HK-2 (cell line): ENCODE data around the gene ATP8A2.
"Not testable (repeated sequence)": the region's sequence is repeated elsewhere in the genome, so short reads cannot be mapped to it uniquely, and the experiment has no call there.

ENCODE experiments used
- DNase-seq: peaks from one replicate; pipeline ENCODE4 v3.0.0-alpha.2; 2018; ENCODE audit not compliant: unreplicated experiment

ATP8A2 gene

DNA sequence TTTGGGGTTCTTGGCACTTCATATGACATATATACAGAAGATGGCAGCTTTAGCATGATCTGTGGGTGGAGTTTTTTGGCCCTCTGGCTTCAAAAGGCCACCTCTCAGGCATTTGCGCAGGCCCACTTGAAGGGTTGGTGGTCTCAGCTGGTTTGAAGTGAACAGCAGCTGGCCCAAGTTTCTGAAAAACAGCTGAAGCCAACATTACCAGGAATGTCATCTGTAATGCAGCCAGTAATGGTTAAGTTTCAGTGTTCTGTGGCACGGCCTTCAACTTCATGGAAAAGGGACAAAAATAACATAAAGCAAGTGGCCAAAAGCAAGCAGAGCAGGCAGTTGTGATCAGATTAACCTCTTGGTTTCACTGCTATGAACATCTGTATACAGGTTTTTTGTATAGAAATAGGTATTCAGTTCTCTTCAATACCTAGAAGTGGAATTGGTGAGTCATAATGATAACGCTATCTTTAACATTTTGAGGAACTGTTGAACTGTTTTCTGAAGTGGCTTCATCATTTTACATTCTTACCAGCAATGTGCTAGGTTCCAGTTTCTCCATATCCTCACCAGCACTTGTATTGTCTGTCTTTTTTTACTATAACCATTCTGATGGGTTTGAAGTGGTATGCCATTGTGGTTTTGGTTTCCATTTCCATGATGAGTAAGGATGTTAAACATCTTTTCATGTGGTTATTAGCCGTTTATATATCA lies 434.6 kb downstream of the ATP8A2 start:
- no peak for DNase-seq

DNA sequence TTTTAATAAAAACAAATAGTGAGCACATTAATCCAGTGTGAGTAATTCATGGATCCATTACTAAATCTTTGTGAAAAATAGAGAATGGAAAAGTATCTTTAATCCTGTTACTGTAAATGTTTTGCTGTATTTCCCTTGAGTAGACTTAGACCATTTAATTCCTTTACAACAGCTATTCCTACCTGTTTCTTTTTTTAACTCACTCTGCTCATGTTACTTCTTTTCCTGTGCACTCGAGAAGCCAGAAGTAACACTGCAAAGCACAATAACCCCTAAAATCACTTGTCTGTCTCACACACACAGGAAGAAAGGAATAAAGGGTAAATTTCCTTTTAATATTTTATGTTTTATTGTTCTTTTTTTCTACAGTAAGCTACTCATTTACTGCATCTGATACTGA lies 435.8 kb downstream of the ATP8A2 start:
- DNase-seq, result no peak

DNA sequence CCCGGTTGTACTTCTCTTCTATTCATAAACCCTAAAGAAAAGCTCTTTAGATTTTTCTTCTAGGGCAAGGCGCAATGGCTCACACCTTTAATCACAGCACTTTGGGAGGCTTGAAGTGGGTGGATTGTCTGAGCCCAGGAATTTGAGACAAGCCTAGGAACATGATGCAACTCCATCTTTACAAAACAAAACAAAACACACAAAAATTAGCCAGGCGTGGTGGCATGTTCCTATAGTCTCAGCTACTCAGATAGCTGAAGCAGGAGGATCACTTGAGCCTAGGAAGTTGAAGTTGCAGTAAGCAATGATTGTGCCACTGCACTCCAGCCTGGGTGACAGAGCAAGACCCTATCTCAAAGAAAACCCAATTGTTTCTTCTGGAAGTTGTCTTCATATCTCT lies 439.7 kb downstream of the ATP8A2 start:
- DNase-seq, result no peak

DNA sequence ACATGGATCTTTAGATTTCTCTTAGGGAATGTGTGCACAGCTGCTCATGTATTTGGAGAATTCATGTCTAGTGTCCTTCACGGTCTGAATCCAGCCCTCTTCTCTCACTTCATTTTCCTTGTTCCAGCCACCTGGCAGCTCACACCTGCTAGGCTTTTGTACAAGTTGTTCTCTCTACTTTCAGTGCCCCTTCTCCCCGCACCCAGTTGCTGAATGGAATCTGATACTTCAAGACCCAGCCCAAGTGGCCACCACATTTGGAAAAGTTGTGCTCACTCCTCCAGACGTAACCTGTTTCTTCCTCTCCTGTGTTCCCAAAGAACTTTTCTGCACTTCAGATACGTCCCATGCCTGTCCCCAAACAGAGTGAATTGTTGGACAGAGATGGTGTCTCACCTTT lies 444.5 kb downstream of the ATP8A2 start:
- DNase-seq, result no peak

DNA sequence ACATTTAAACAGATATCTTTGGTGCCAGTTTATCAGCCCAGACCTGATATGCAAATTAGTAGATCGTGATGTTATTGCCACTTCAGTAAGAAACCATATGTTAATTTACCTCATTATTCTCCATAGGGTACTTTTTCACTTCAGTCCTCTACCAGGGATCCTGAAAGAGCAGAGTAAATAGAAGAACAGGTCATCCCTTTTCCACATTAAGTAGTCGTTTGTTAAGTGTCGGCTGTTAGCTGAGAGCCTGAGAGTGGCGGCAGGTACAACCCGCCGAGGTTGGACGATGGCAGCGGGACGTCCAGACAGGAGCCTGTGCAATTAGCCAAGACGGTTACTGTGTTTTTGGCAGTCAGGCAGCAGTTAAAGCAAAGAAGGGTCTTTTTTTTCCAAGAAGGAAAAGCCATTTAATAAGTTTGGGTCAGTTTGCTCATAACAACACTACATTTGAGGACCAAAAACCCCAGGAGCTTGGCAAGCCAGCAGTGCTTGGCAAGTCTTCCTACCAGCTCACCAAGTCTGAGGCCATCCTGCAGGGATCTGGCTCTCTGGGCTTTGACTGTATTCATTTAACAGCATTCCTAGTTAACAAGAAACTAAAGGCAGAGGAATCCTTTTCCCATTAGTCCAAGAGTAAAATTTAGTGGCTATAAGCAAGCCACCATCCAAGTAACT lies 448.2 kb downstream of the ATP8A2 start:
- no peak for DNase-seq

DNA sequence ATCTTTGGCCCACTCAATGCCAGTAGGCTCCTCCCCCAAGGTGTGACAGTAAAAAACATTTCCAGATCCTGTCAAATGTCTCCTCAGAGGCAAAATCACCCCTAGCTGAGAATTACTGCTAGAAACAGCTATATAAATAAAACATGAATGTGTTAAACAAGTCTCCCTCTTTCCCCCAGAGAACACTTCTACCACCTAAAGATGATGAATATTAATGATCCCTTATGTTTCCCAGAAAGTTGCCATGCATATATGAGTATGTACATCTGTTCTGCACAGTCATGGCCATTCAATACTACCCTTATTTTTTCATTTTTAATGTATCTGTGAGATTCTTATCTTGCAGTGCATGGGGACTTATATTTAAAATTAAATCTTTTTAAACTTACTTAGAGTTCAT lies 450.0 kb downstream of the ATP8A2 start:
- DNase-seq, result no peak

DNA sequence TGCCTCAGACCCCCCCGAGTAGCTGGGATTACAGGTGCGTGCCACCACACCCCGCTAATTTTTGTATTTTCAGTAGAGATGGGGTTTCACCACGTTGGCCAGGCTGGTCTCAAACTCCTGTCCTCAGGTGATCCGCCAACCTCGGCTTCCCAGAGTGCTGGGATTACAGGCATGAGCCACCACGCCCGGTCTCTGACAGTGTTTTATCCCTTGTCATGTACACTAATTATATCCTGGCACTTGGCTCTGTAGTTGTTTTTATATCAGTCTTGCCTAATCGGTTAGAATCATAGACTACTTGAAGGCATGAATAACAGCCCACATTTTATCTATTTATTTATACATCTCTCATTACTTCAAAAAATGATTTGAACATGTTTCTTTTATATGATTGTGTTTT lies 455.4 kb downstream of the ATP8A2 start:
- DNase-seq, result not testable (repeated sequence)

DNA sequence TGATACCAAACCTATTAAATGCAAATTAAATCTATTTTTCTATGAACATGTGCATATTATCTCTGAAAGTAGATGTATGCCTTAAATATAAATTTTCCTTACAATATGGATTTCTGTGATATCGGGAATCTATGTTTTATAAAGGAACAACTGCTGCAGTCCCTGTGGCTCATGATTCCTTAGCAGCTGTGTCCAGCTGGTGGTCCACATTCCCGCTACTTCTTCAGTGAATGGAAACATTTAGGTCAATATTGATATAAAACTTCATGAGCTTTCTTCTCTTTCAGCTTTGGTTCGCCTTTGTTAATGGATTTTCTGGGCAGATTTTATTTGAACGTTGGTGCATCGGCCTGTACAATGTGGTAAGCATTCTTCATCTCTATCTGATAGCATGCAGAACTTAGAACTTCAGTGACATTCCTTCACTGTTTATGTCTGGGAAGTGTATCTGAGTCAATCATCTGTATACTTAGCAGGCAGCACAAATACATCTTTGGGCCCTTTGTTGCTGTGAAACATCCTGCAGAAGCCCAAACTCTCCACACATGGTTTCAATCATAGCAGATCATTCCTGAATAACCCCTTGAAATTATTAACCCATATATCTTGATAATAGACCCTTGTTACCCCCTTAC lies 456.2 kb downstream of the ATP8A2 start:
- DNase-seq, result no peak

DNA sequence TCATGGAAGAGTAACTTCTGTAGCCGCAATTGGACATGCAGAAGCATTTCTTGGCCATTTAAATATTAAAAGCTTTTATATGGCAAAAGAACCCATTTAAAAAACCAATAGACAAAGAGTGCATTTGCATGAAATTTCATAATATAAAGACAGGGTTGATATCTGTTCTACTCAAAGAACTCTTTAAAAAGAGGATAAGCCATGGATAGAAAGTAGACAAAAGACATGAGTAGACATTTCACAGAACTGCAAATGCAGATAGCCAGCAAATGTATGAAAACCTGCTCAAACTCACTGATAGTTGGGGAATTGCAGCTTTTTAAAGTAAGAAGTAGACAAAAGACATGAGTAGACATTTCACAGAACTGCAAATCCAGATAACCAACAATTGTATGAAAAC lies 462.0 kb downstream of the ATP8A2 start:
- DNase-seq, result no peak

DNA sequence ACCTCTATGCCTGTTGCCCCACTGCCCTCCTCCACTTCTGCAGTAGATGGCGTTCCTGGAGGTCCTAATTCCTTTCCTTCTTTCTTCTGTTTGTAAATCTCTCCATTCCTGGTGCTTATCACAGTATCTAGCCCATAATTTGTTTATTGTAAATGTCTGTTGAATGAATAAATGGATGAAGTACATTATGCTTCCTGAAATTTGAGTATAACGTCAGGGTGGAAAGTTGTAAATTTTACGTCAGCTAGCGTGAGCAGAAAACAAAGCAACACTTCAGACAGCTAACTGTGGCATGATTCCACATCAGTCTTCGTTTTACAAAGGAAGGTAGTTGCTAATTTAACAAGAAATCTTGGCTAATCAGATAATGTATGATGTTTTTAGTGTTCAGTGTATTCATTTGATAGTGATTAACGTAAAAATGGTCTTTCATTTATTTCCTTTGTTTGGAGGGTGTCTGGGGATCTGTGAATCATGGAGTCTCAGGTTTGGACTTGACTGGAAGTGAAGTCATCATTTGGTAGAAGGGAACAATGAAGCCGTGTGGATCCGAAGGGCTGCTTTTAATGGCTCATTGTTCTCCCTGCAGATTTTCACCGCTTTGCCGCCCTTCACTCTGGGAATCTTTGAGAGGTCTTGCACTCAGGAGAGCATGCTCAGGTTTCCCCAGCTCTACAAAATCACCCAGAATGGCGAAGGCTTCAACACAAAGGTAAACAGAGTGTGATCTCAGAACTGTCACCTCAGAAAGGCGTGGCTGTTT lies 465.0 kb downstream of the ATP8A2 start:
- no peak for DNase-seq

DNA sequence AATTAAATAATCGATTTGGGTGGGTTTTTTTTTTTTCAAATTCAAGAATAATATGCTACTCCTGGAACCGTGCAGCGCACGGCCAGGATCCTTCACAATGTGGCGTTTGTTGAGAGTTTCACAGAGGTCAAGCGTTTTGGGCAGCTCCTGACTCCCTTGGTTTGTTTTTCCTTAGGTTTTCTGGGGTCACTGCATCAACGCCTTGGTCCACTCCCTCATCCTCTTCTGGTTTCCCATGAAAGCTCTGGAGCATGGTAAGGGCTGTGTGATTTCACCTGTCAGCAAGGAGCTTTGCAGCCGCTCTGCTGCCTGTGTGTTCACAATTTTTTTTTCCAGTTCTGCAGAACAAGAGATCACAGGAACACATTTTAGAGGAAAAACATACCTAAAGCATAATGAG lies 467.6 kb downstream of the ATP8A2 start:
- DNase-seq, result no peak

DNA sequence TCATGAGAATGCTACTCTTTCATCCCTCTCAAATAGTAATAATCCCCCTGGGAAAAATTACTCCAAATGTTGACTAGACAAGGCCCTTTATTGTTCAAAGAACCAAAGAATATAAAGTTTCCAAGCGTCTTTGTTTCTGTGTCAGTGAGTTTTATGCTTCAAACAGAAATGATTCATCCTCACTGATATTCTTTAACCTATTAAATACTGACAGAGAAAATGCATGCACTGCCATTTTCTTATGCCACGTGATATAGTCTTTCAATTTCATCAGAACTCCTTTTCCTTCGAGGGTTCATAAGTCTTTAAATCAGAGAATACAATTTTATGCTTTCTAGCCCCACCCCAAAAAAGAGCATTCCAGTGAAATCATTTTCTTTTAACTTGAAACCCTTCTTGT lies 468.5 kb downstream of the ATP8A2 start:
- no peak for DNase-seq

DNA sequence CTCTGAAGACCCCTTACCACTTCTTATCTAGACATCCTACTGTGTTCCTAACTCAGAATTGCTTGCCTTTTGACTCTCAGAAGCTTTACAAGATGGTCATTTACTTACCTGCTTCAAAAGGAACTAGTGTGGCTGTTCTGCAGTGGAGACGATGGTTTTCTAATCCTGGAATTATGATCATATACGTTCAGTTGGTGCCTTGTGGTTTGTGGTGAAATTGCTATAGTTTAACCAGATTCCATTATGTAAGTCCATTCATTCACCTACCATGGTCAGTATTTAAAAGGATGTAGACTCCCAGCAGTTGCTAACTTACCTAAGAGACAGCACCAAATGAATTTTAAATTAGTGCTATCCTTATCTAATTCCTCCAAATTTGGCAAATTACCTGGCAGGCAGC lies 469.2 kb downstream of the ATP8A2 start:
- no peak for DNase-seq

DNA sequence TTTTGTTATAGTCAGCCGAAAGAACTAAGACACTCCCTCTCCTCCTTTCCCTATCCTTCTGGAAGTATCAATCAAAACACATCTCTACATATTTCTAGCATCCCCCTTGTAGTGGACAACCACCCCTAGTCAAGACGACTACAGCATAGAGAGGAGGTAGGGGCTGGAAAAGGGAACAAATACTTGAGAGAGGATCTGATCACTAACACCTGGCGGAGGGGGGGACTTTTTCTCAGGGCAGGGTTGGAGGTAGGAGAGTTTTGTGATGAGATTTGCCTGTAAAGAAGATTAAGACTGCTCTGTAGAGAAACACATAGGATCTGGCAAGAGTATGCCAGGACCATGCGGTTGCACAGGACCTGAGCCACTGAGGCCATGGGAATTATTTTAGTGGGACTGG lies 471.9 kb downstream of the ATP8A2 start:
- DNase-seq, result no peak

DNA sequence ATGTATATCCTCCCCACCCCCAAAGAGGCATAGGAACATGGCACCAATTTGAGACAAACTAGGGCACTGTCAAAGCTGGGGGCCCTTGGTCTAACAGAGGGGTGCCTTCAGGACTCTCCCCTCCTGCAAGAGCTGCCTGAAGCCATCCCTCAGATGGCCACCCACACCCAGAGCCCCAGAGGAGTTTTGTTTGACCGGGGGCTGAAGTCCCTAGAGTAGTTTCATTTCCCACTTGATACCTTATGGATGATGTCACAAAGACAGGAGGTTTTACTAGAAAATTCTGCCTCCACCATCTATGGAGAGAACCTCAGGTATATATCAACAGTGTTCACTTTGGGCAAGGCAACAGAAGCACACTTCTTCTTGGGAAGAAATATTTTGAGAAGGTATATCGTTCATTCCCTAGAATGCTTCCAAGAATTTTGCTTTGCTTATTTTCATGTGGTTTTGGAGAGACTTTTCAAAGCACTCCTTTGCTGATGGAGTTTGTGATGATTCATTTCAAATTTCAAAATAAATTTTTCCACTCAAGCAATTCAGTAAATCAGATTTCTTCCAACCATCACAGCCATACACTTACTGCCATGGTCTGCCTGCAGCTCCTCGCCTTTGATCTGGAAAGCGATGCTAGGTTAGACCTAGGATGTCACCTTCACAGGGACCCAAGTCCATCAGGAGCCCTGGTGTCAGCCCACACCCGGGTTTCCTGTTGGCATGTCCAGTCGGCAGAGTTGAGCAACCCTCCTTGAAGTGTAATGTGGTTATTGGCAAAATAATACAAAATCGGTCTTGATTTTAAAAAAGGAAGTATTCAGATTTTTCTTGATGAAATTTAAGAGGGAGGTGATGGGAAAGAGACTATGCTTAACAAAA lies 473.0 kb downstream of the ATP8A2 start:
- DNase-seq, result no peak

DNA sequence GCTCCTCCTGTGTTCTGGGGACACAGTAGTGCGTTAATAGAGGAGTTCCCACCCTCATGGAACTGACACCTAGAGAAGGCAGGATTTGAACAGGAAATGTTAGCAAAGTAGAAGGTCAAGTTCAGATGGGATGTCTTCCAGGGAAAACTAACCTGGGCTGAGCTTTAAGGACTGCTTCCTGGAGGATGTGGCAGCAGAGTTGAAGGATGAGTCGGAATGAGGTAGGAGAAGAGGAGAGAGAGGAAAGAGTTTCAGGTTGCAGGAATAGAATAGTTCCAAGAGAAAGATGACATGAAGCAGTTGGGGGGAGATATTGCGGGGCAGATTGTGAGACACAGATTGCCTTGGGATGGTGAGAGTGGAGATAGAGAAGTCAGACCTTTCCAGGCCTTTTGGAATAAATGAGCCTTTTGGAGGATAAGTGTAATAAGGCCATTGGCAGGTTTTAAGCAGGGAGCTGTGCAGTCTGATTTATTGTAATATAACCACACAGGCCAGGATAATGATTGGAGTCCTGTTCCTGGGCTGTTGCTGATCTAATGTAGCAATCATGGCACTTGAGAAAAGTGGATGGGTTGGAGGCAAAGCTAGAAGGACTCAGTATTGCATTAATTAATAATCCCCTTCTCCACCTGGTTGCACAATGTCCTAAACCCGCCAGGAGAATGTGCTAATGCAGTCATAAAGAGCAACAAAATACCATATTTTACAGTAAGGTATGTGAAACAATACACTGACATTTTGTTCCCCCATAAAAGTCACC lies 474.6 kb downstream of the ATP8A2 start:
- peak; percentile 5 for DNase-seq

DNA sequence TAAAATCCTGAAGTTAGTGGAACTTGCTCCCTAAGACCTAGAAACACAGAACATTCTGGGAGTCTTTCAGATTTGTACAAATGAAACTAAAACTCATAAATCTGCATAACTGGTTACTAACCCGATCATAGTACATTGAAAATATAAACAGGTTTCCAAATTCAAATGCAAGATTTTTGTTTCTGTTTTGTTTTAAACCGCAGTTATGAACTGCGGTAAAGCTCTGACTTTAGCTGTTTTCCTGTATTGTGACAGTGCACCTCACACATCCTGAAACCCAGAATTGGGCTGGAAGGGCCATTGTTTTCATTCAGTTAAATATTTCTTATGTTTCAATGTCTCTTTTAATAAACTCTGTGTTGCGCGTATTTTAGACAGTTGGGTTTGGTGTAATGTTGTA lies 475.4 kb downstream of the ATP8A2 start:
- DNase-seq, result no peak

DNA sequence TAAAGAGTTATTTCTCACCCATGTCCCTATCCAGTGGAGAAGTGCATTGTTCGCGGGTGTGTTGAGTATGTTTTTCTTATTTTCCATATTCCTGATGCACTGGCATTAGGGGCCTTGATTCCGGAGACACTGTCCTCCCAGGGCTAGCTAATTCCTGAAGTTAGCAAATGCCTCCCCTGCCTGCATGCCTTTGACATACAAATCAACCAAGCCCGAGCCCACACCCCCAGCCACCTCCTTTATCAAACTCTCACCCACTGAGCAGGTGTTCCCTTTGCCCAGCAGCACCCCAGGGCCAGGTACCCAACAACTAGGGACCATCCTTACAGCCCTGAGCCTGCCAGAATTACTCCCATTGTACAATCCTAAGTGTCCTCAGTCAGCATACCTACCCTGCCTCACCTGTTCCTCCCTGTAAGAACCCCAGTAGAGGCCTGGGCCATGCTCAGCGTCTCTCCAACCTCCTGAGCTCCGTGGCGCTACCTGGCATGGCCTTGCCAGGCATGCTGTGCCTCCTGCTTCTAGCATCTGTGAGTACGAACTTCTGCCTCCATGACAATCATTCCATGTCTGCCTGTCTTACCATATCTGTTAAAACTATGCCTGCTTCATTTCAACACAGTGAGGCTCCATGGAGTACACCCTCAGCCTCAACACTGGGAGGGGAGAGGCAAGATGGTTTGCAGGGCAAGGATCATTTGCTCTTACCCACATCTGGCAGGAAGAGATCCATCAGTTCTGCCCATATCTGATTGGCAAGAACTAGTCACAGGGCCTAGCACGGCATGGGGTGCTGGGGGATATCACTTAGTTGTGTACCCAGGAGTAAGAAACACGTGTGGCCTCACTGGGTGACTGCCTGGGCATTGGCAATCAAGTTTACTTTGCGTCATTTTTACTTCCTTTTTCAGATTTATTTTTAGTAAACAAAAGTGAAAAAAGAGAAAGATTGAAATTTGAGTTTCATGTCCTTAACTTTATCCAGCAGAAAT lies 476.2 kb downstream of the ATP8A2 start:
- DNase-seq, result no peak
